ENCODE measurements around the gene CFAP68.

CFAP68 gene, protein sequence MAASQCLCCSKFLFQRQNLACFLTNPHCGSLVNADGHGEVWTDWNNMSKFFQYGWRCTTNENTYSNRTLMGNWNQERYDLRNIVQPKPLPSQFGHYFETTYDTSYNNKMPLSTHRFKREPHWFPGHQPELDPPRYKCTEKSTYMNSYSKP

GRCh38 chr11:111878849-111879636 lies at the start of gene CFAP68, which contains the start of gene FDXACB1:
Gene CFAP68, plus strand, starts transcription at chr11:111879541. Its CDS starts 20 bp downstream, at chr11:111879561.
Gene FDXACB1, minus strand, starts transcription at chr11:111879165. Its CDS starts 33 bp downstream, at chr11:111879132.
- peak; percentile 96 for FAIRE-seq
- peak; percentile 90 for DNase-seq (ENCODE audit: extremely low spot score, insufficient read length, low read depth)

DNA sequence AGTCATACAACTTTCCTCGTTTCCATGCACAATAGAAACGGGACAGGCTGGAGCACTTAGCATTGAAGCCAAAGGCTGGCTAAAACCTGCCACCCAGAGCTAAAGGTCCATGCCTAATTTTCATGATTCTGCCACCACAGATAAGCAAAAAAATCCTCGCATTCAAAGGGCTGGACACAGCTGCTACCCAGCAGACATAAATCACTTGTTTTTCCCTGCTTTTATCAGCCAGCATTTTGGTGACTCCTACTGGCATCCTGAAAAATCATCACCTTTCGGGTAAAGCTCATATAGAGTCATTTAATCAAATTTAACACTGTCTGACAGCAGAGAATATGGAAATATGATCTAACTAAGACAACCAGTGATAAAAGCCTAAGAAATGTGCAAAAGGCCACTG lies 45.8 kb upstream of the CFAP68 start:
- DNase-seq (ENCODE audit: extremely low spot score, insufficient read length, low read depth) (no peak), FAIRE-seq (no peak)

GRCh38 chr11:111834432-111835163 lies 44.7 kb upstream of the CFAP68 start:
- DNase-seq (ENCODE audit: extremely low spot score, insufficient read length, low read depth), result no peak
- FAIRE-seq, result no peak

DNA sequence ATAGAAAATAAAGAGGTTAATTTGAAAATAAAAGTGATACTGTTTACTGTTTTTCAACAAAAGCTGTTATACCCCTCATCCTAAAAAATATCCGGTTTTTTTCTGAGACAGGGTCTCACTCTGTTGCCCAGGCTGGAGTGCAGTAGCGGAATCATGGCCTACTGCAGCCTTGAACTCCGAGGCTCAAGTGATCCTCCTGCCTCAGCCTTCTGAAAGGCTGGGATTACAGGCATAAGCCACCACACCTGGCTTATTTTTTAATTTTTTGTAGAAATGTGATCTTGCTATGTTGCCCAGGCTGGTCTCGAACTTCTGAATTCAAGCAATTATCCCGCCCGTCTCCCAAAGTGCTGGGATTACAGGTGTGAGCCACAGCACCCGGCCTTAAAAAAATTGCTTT lies 43.7 kb upstream of the CFAP68 start:
- FAIRE-seq (no peak), DNase-seq (ENCODE audit: extremely low spot score, insufficient read length, low read depth) (no peak)

DNA sequence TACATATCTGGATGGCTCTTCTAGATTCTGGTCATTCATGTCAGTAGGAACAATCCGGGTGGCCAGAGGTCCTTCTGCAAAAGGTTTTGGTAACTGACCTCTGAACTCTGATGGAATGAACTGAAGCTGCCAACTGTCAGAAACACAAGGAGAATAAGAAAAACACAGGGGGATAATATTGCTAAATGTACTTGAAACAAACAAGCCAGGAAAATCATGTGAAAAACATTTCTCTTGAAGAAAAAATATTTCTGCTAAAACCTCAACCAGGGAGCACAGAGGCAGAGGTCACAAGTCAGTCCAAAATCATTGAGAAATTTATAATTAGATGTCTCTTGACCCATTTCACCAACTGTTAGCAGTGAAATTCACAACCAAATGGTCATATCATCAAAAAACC lies 43.2 kb upstream of the CFAP68 start:
- DNase-seq (ENCODE audit: extremely low spot score, insufficient read length, low read depth), result no peak
- FAIRE-seq, result no peak

GRCh38 chr11:111836721-111837120 lies 42.6 kb upstream of the CFAP68 start:
- DNase-seq (ENCODE audit: extremely low spot score, insufficient read length, low read depth), result peak; percentile 7
- peak; percentile 49 for FAIRE-seq

GRCh38 chr11:111837366-111837891 lies 41.9 kb upstream of the CFAP68 start:
- DNase-seq (ENCODE audit: extremely low spot score, insufficient read length, low read depth), result no peak
- FAIRE-seq, result no peak

DNA sequence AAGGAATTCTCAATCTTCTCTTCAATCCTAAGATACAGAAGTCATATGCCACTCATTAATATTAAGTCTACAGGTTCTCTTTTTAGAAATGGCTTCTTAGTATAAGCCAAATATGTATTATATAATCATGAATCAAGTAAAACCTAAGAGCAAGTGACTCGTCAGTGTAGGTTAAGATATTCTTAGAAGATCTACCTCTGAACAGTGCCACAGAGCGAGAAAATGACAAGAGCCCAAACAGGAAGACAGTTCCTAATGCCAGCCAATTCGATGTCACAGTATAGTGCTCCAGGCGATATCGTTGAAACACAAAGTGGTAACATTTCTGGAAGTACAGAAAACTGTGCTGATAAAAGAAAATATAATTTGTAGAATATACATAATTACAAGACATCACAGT lies 41.3 kb upstream of the CFAP68 start:
- DNase-seq (ENCODE audit: extremely low spot score, insufficient read length, low read depth) (no peak), FAIRE-seq (no peak)

DNA sequence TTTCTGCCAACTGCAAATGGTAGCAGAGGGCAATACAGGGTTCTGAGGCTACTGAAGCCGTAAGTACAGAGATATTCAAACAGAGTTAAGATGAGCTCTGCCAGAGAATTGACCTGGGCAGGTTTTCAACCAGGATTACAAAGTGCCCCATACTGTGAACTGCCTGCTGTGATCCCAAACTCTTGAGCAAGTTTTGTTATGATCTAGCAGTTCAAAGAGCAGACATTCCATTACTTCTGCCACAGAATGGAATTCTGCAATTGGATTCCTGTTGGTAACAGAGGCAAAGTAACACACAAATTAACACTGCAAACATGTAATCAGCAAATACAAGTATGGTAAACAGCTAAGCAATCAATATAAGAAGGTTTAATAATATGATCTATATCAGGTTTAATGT lies 39.2 kb upstream of the CFAP68 start:
- DNase-seq (ENCODE audit: extremely low spot score, insufficient read length, low read depth), result no peak
- FAIRE-seq, result no peak

GRCh38 chr11:111841370-111842053 lies 37.8 kb upstream of the CFAP68 start:
- DNase-seq (ENCODE audit: extremely low spot score, insufficient read length, low read depth) (peak; percentile 56), FAIRE-seq (peak; percentile 85)

GRCh38 chr11:111843661-111844060 lies 35.7 kb upstream of the CFAP68 start:
- DNase-seq (ENCODE audit: extremely low spot score, insufficient read length, low read depth) (no peak), FAIRE-seq (no peak)

- FAIRE-seq (no peak), DNase-seq (ENCODE audit: extremely low spot score, insufficient read length, low read depth) (no peak)
These were observed 33.9 kb upstream of the CFAP68 start for GRCh38 chr11:111845276-111846028.

- FAIRE-seq (no peak), DNase-seq (ENCODE audit: extremely low spot score, insufficient read length, low read depth) (no peak)
These were observed 33.3 kb upstream of the CFAP68 start for GRCh38 chr11:111846063-111846462.

DNA sequence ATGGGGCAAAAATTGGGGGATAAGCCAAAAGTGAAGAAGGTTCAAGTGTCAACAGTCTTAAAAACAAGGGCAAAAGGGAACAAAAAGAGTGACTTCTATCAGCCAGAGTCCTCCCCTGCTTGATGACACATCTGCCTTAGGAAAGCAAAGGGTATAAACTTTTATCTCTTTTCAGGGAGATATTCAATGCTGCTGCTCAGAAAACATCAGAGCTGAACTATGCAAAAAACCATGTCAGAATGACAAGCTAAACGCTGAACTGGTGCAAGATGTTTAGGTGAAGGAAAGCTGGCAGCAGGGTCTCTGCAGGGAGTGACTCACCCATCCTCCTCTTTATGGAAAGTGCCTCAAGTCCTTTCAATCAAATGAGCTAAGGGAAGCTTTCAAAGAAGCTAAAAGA lies 32.7 kb upstream of the CFAP68 start:
- no peak for DNase-seq (ENCODE audit: extremely low spot score, insufficient read length, low read depth)
- no peak for FAIRE-seq

DNA sequence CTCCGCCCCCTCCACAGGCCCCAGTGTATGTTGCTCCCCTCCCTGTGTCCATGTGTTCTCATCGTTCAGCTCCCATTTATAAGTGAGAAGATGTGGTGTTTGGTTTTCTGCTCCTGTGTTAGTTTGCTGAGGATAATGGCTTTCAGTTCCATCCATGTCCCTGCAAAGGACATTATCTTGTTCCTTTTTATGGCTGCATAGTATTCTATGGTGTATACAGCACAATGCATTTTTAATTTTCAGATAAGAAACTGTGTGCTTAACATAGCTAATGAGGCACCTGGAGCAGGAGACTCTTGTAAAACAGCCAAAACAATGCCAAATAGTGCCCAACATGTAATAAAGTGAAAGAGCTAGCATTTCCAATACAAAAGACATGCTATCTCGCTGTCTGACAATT lies 29.7 kb upstream of the CFAP68 start:
- FAIRE-seq, result no peak
- DNase-seq (ENCODE audit: extremely low spot score, insufficient read length, low read depth), result no peak

- no peak for DNase-seq (ENCODE audit: extremely low spot score, insufficient read length, low read depth)
- FAIRE-seq, result no peak
These were observed 28.3 kb upstream of the CFAP68 start for GRCh38 chr11:111851067-111851466.

- DNase-seq (ENCODE audit: extremely low spot score, insufficient read length, low read depth) (no peak), FAIRE-seq (no peak)
These were observed 27.7 kb upstream of the CFAP68 start for GRCh38 chr11:111851636-111852035.

GRCh38 chr11:111852103-111852502 lies 27.2 kb upstream of the CFAP68 start:
- FAIRE-seq, result no peak

GRCh38 chr11:111855506-111855905 lies 23.8 kb upstream of the CFAP68 start:
- FAIRE-seq, result no peak
- no peak for DNase-seq (ENCODE audit: extremely low spot score, insufficient read length, low read depth)

More at GRCh38 chr11:111852103-111852502, 27.2 kb upstream of the CFAP68 start:
- no peak for DNase-seq (ENCODE audit: extremely low spot score, insufficient read length, low read depth)

Data from GM18507 (cell line).